Choroid plexus epithelial cell (primary cell): ENCODE measurements around the gene FSTL4.

ENCODE experiments used
- DNase-seq: peaks from one replicate; pipeline ENCODE4 v3.0.0-alpha.2; 2010; ENCODE audit warnings: low read depth
- H3K4me3 ChIP-seq: 2 replicates; pipeline ENCODE4 v1.5.1; 2011; ENCODE audit warnings: low read depth, mild to moderate bottlenecking, control low read depth, low read length, moderate library complexity
- CTCF ChIP-seq: conservative IDR thresholded peaks from 2 replicates; pipeline ENCODE4 v1.5.1; 2011; ENCODE audit warnings: low read depth, mild to moderate bottlenecking, control low read depth, inconsistent platforms, low read length, moderate library complexity

Gene FSTL4

GRCh38 chr5:133344266-133344665 lies 268.1 kb downstream of the FSTL4 start:
- TF ChIP-seq CTCF = no peak
- no peak overlapping the region for H3K4me3 ChIP-seq
- DNase-seq = no peak

- H3K4me3 ChIP-seq = no peak overlapping the region
- TF ChIP-seq CTCF = no peak
- DNase-seq = no peak
Measured at GRCh38 chr5:133343196-133343595, 269.1 kb downstream of the FSTL4 start.

- no peak overlapping the region for H3K4me3 ChIP-seq
- TF ChIP-seq CTCF = no peak
- DNase-seq = no peak
Measured at GRCh38 chr5:133341915-133342710, 270.2 kb downstream of the FSTL4 start.

GRCh38 chr5:133341296-133341695 lies 271.0 kb downstream of the FSTL4 start:
- no peak for DNase-seq
- no peak for TF ChIP-seq CTCF
- no peak overlapping the region for H3K4me3 ChIP-seq

GRCh38 chr5:133340822-133341221 lies 271.5 kb downstream of the FSTL4 start:
- no peak for TF ChIP-seq CTCF
- no peak for DNase-seq
- no peak overlapping the region for H3K4me3 ChIP-seq

- H3K4me3 ChIP-seq = no peak overlapping the region
- TF ChIP-seq CTCF = no peak
- DNase-seq = no peak
Measured at GRCh38 chr5:133340002-133340755, 272.2 kb downstream of the FSTL4 start.
